Endothelial cell of hepatic sinusoid (primary cell): ENCODE measurements around the gene PWWP2A.

Experiments
- in situ Hi-C: cut with HindIII; loops from 2 replicates; pipeline ENCODE4 v1.10.0; 2017; ENCODE audit warnings: low sequenced_read_pairs

Gene PWWP2A

DNA sequence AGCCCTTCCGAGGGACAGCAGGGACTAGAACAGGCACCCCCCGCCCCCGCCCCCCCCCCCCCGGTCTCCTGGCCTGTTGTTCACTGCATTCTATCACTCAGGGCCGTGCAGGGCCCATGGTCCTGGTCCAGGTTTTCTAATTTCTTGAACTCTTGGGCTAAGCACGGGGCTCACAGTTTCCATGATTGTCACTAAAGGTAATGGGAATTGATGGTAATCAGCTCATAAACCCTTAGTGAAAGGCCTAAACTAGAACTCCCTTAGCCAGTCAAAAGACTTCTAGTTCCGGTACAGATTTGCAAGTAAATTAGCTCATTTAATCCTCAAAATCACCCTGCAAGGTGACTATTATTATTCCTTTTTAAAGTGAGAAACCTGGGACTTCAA lies 14.7 kb upstream of the PWWP2A start:
- in situ Hi-C loops = no loop called here

DNA sequence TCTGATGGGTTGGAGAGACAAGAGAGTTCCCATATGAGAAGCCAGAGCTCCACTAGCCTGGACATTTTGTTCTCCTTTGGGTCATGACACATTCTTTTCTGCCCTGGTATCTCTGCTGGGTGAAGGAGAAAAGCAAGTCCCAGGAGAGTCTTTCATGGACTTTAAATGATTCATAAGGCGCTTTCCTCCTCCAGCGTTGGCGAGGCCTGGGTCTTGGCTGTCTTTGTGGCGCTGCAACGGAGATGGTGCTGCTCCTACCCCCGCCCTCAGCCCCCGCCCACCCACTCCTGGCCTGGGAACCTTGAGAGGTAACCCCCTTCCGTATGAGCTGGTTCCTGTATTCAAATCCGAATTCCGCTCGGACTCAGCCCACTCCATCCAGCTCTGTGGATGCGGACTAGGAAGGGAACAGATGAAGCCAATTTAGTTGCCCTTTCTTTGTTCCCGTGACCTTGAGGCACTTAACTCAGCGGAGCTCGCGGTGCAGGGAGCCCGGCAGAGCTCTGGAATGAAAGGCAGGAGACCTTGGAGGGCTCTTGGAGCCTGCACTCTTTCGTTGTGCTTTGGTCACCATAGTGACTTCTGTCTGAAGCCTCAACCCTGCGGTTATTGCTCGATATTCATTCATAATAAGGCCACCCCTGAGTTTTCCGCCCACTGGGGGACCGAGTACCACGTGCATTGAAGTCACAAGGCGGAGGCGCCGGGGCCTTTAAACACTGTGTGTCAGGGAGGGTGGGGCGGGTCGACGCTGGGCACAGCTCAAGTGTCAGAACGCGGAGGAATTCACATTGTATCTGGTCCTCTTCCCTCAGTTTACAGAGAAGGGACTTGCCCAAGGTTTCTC lies 14.0 kb upstream of the PWWP2A start:
- in situ Hi-C loops = no loop called here

- in situ Hi-C loops = loop anchor here (5.0 kb wide), 2 partner anchors 48 to 57 kb away; no protein-coding TSS in a partner anchor
These were observed 10.6 kb upstream of the PWWP2A start for GRCh38 chr5:160129841-160130240.

DNA sequence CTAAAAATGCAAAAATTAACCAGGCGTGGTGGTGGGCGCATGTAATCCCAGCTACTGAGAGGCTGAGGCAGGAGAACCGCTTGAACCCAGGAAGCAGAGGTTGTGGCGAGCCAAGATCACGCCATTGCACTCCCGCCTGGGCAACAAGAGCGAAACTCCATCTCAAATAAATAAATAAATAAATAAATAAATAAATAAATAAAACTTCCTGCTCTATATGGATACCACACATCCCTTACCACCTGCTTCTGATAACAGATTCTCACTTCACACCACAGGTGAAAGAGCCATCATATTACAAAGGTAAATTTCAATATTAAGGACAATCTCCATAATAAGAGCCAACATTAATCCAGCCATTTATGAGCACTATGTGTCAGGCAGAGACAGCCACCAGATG lies 9.4 kb upstream of the PWWP2A start:
- in situ Hi-C loops = loop anchor here (5.0 kb wide), 2 partner anchors 46 to 59 kb away; no protein-coding TSS in a partner anchor

DNA sequence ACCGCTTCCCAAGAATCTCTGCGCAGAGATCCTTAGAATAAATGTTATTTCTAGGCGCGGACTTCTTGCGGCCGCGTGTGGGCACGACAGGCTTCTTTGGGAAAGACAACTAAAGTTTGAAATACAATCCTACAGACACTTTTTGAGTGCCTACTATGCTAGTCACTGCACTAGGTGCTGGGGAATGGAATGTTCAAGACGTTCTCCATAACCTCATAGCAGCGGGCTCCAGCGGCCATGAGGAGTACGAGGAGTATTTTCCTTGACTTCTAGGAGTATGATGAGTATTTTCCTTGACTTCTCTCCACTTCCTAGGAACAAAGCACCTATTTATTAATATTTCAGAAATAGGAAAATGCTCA lies 636 bp upstream of the PWWP2A start:
- in situ Hi-C loops = no loop called here

- in situ Hi-C loops = no loop called here
These were observed 705 bp downstream of the PWWP2A start for GRCh38 chr5:160118349-160119141.

- in situ Hi-C loops = no loop called here
These were observed 2.3 kb downstream of the PWWP2A start for GRCh38 chr5:160116991-160117390.

GRCh38 chr5:160108124-160108523 lies 11.1 kb downstream of the PWWP2A start:
- in situ Hi-C loops = no loop called here

DNA sequence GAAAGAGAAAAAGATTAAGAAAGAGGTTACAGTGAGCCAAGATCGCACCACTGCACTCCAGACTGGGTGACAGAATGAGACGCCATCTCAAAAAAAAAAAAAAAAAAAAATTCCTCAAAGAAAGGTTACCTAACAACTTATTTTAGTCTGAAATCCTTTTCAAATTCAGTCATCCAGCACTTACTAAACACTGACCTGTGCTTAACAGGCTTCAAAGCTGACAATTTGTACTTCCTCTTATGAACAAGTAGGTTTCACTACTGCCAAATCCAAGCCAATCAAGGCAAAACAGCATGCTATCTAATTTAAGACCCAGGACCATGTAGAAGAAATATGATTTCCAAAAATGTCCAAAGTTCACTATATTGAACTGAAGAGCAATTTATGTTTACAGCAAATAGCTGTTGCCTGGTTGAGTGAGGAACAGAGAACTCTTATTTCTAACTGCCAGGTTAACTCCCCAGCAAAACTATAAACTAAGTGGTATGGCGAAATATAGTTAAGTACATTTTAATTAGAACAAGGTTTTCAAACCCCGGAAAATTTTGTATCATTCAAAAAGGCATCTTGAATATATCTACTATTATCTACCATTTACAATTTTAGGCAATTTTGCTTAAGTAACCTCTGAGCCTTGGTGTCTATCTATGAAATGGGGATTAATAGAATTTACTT lies 13.4 kb downstream of the PWWP2A start:
- in situ Hi-C loops = no loop called here

DNA sequence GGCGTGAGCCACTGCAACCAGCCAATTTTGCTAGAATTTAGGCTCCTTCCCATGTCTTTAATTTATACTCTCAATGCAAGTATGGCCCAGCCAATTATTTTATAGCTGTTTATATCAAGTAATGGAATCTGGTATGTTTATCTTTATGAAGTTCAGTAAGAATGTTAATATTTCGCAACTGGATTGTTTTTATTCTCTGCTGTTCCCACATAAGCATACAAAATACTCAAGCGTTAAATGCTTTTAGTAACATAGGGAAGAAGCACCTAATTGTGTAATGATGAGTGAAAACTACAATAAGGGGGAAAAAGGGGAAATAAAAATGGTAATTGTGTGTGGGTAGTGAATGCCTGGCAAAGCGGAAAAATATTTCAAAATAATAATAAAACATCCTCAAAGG lies 21.3 kb downstream of the PWWP2A start:
- in situ Hi-C loops = no loop called here

DNA sequence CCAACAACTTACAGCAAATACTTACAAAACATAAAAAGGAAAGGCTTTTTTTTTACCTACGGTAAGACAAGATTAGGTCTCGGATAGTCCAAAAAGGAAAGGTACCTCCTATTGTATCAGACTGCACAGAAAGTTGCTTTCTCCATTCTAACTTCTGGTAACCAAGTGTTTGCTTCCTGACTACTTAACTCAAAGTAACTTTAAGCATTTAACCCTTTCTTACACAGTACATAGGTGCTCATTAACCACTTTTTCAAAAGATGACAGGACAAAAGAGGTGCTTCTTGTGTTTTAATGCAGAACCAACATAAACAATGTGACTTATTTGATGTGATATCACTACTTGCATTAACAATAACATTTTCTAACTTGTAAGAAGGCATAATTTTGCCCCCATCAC lies 23.1 kb downstream of the PWWP2A start:
- in situ Hi-C loops = no loop called here

DNA sequence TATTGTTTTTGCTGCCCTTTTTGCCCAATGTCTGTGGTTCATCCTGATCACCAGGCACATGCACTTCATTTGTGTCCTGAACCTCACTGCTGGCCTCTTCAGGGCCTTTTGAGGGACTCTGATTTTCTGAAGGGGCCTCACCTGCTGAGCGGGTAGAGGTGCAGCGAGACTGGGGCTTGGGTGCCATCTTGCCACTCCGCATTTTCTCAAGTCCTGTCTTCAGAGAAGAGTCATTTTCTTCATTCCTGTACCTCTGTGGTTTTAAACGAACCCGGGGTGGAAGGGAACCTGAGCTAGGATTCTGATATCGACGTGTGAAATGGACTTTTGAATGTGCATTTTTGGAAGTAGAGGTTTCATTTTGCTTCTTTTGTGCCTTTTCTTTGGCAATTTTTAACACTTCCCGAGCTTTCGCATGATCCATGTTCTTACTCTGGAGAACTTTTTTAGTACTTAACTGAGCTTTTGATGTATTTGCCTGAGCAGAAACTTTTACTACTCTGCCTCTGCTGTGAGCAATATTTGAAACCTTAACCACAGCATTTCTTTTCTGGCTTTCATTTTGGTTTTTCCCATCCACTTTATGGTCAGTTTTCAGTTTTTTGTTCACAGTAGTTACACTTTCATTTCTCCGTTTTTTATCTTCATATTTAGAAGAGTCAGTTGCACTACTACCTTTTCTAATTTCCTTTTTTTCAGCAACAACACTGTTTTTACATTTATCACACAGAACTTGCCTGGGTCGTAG lies 26.1 kb downstream of the PWWP2A start:
- in situ Hi-C loops = no loop called here

- in situ Hi-C loops = no loop called here
These were observed 26.7 kb downstream of the PWWP2A start for GRCh38 chr5:160092514-160092913.

- in situ Hi-C loops = no loop called here
These were observed 29.2 kb downstream of the PWWP2A start for GRCh38 chr5:160090059-160090458.

GRCh38 chr5:160089531-160089930 lies 29.7 kb downstream of the PWWP2A start:
- in situ Hi-C loops = no loop called here

GRCh38 chr5:160088805-160089204 lies 30.4 kb downstream of the PWWP2A start:
- in situ Hi-C loops = no loop called here

DNA sequence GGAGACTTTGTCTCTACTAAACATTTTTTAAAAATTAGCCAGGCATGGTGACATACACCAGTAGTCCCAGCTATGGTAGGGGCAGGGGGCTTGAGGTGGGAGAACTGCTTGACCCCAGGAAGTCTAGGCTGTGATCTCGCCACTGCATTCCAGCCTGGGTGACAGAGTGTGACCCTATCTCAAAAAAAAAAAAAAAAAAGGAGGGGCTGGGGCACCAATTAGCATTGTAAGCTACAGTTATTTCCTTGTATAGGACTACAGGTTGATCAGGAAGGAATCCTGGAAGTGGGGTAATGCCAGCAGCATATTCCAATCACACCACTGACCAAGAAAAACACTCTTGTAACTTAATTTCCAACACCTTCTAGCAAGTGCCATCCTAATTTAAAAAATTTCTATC lies 32.1 kb downstream of the PWWP2A start:
- in situ Hi-C loops = no loop called here

DNA sequence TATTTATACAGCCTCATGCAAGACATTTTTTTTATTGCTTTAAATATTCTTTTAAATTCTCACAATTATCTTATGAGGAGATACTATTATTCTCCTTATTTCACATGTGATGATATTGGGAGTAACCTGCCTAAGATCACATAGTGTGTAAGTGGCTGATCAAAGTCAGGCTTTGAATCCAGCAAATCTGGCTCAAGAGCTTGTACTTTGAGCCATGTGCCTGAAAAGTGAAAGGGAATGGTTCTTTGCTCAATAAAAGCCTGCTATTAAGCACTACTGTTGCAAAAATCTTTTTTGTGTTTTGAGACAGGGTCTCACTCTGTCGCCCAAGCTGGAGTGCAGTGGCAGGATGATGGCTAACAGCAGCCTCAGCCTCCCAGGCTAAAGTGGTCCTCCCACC lies 35.1 kb downstream of the PWWP2A start:
- in situ Hi-C loops = loop anchor here (5.0 kb wide), 2 partner anchors 43 to 103 kb away; no protein-coding TSS in a partner anchor

DNA sequence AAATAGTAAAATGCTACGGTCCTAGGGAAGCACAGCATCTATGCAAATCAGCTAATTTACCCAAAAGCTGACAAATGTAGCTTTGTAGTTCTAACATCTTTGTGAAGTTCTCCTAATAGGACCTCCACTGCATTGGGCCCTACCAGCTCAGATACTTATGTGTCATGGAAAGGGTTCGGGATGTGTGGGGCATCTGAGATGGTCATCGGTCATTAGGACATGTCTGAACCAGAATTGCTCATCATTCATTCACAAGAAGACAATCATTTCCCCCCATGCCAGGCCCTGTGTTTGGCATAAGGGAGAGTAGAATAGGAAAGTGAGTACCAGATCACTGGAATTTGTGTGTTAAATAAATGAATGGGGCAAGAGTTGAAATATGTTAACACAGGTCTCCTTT lies 35.7 kb downstream of the PWWP2A start:
- in situ Hi-C loops = loop anchor here (5.0 kb wide), 2 partner anchors 44 to 104 kb away; no protein-coding TSS in a partner anchor

- in situ Hi-C loops = loop anchor here (5.0 kb wide), 2 partner anchors 44 to 104 kb away; no protein-coding TSS in a partner anchor
These were observed 36.4 kb downstream of the PWWP2A start for GRCh38 chr5:160082614-160083500.
